Activated CD4-positive, alpha-beta T cell treated with anti-CD3 and anti-CD28 coated beads, Interleukin-10, Interleukin-2, amounts not matched to agents 100 ng/mL and 50 ng/mL, durations not matched to agents 16 hours and 8 hours (primary cell): ENCODE data around the gene IL4R.
"Not testable (repeated sequence)": the region's sequence is repeated elsewhere in the genome, so short reads cannot be mapped to it uniquely, and the experiment has no call there.

Source experiments
- DNase-seq: peaks from one replicate; pipeline ENCODE4 v3.0.0-alpha.2; 2020

The IL4R gene

GRCh38 chr16:27316038-27316680 lies 2.4 kb downstream of the IL4R start:
- peak; percentile 64 for DNase-seq

- DNase-seq, result no peak
These were observed 3.5 kb downstream of the IL4R start for GRCh38 chr16:27317320-27317719.

- DNase-seq, result peak; percentile 73
These were observed 4.1 kb downstream of the IL4R start for GRCh38 chr16:27317738-27318391.

- DNase-seq, result peak; percentile 89
These were observed 4.8 kb downstream of the IL4R start for GRCh38 chr16:27318392-27319256.

DNA sequence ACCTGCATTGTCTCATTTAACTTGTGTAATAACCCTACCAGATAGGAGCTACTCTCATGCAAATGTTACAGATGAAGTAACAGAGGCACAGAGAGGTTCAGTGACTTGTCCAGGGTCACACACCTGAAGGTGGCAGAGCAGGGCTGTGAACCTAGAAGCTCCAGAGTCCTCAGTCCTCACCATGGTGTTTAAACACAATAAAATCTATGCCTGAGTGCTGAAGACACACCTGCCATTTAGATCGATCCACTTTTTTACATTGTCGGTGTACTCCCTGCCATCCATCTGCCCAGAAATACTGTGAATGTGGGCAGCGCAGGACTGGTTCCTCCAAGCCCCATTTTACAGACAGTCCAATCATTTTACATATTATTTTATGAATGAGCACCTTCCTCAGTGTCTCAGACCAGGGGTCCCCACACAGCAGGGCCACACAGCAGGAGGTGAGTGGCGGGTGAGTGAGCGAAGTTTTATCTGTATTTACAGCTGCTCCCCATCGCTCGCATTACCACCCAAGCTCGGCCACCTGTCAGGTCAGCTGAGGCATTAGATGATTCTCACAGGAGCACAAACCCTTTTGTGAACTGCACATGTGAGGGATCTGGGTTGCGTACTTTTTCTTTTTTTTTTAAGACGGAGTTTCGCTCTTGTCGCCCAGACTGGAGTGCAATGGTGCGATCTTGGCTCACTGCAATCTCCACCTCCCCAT lies 5.6 kb downstream of the IL4R start:
- no peak for DNase-seq

DNA sequence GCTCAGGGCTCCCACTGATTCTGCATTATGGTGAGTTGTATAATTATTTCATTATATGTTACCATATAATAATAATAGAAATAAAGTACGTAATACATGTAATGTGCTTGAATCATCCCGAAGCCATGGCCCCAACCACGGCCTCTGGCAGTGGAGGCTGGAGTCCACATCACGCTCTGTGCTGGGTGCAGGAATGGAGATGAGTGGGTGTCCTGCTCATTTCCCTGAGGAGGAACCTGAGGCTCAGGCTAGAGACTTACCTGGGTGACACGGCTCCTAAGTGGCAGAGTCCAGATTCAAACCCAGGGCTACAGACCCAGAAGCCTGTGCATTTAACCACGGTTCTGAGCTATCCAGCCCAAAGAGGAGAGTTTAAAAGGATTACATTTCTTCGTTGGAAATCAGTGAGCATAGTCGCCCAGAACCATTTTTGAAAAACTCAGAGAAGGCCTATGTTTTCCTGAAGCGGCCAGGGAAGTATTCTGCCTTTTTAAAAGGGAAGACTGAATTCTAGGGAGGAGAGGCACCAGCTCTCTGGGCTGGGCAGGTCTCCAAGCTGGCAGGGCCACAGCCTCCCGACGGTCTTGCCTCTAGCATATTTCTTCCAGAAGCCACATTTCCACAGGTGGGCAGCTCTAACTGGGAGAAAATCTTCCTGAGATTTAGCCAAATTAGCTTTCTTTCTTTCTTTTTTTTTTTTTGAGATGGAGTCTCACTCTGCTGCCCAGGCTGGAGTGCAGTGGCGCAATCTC lies 6.7 kb downstream of the IL4R start:
- DNase-seq, result no peak

- no peak for DNase-seq
These were observed 7.5 kb downstream of the IL4R start for GRCh38 chr16:27321013-27321915.

GRCh38 chr16:27322858-27323780 lies 9.3 kb downstream of the IL4R start:
- no peak for DNase-seq

DNA sequence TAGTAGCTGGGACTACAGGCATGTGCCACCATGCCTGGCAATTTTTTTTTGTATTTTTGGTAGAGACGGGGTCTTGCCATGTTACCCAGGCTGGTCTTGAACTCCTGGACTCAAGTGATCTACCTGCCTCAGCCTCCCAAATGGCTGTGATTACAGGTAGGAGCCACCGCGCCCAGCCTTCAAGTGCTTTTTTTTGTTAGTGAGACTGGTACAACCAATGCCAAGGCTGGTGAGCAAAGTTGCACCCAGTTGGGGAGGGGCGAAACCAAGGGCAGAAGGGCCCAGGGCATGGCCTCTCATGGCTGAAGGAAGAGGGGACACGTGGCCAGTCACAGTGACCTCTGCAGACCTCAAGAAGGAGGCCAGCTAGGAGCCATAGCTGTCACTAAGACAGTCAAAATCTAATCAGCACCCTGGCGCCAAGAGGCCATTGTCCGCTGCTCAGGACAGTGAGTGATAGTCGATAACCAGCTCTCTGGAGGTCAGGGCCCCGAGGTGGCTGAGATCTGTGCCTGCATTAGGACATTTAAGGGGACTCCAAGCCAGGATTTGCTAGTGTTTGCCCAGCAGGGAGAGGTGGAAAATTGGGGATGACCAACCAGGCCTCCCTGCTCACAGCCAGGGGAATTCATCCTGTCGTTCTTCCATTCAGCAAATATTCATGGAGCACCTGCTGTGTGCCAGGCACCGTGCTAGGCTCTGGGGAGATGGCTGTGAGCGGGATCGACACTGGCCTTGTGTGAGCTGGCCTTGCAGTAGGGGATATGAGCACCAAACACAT lies 10.2 kb downstream of the IL4R start:
- DNase-seq, result no peak

DNA sequence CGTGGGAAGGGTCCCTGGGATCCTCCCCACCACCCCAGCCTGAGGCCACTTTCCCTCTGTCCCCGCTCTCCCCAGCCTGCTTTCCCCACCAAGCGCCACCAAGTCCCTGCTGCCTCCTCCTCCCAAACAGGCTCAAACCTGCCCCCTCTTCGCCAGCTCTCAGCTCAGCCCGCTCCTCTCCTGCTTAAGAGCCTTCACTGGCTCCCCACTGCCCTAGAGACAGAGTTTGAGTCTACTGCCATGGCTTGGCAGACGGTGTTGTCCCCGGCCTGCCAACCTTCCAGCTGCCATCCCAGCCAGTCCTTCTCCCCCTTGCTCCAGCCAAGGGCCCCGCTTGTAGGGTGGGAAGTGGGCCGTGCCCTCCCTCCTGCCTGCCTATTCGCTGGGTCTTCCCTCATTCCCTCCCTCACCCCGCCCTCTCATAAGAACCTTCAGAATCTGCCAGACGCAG lies 11.1 kb downstream of the IL4R start:
- no peak for DNase-seq

- DNase-seq, result no peak
These were observed 12.0 kb downstream of the IL4R start for GRCh38 chr16:27325736-27326135.

DNA sequence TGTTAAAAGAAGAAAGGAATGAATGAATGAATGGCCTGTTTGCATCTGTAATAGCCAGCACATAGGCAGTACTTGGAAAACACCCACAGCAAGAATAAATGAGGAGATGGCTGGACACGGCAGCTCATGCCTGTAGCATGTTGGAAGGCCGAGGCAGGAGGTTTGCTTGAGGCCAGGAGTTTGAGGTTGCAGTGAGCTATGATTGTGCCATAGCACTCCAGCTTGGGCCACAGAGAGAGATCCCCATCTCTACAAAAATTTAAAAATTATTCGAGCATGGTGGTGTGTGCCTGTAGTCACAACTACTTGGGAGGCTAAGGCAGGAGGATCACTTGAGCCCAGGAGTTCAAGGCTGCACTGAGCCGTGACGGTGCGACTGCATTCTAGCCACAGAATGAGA lies 12.5 kb downstream of the IL4R start:
- DNase-seq, result no peak

DNA sequence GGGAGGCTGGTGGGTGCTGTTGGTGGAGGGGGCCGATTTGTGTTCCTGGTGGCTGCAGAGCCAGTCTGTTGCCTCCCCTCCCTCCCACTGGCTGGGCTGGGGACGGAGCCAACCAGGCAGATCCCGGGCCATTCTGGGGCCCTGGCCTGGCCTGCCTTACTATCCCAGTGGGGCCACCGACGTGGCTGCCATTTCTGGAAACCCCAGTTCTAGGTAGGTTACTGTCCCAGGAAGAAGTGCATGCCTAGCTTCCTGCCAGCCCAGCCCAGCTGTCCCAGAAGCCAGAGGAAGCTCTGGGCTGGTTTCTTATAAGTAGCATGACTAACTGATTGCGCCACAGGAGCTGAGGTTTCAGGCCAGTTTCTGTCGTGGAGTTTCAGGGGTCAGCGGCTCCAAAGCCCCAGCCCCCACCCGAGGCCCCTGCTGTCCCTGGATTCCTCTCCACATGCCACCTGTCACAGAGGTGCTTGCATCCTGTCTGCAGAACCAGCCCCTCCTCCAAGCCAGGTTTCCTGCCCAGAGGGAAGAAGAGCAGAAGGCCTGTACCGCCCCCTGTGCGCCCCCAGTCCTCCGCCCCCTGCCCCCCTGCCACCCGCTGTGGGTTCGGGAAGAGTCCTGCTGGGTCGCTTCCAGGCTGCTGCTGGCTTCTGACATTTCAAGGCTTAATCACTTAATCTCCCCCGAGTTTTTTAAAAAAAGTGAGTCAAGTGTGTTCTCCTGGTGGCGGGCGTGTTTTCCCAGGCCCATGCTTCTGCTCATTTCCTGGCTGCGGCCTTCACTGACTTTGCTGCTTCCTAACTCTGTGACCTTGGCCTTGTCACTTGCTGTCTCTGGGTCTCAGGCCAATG lies 13.2 kb downstream of the IL4R start:
- DNase-seq, result peak; percentile 75

DNA sequence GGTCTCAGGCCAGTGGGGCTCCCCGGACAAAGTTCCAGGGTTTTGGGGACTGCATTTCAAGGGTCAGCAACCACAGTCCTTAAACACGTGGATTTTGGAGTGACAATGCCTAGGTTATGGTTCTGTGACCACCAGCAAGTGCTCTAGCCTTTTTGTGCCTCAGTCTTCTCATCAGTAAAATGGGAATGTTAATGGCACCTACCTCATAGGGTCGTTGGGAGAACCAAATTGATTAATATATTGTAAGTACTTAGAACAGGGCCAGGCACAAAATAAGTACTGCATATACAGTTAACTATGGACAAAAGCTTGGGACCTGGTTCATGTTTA lies 13.8 kb downstream of the IL4R start:
- no peak for DNase-seq

GRCh38 chr16:27328937-27329336 lies 15.2 kb downstream of the IL4R start:
- DNase-seq, result no peak

DNA sequence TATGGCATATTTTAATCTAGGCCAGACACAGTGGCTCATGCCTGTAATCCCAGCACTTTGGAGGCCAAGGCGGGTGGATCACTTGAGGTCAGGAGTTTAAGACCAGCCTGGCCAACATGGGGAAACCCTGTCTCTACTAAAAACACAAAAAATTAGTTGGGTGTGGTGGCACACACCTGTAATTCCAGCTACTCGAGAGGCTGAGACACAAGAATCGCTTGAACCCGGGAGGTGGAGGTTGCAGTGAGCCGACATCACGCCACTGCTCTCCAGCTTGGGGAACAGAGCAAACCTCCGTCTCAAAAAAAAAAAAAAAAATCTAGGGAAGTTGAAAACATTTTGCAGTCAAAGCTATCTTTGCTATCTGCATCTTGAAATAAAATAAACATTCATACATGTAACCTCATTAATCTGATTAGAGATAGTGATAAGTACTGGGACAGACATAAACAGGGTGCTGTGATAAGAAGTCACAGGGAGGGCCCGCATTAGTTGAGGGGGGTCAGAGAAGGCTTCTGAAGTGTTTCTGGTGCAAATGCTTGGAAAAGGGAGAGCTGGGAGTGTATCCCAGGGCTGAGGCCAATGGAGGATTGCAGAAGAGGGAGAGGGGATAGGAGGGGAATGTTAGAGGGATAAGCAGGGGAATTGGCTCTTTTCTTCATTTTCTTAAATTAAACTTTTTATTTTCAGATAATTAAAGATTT lies 15.8 kb downstream of the IL4R start:
- DNase-seq, result not testable (repeated sequence)

GRCh38 chr16:27330542-27330941 lies 16.8 kb downstream of the IL4R start:
- DNase-seq, result no peak

- DNase-seq, result no peak
These were observed 18.3 kb downstream of the IL4R start for GRCh38 chr16:27332105-27332504.
